Activated CD4-positive, CD25-positive, alpha-beta regulatory T cell treated with anti-CD3 and anti-CD28 coated beads, Interleukin-2, amount 50 U/mL, for 24 hours (primary cell): Measurements from ENCODE around the gene LMAN1L.

Experiments used
- ATAC-seq, 2 donors: fragments of 150-1000 bp; cut with Tn5 transposase; one replicate each; pipeline ENCODE4 v1.10.0; 2021; ENCODE audit warnings: mild to moderate bottlenecking in 1 of 2, moderate library complexity in 1 of 2

LMAN1L gene

GRCh38 chr15:74812533-74812932 lies at the start of gene LMAN1L:
LMAN1L (plus strand) TSS chr15:74812835; CDS start chr15:74812855, 20 bp downstream.
- ATAC-seq: no peak

- no peak for ATAC-seq
Measured at GRCh38 chr15:74763416-74763815, 49.2 kb upstream of the LMAN1L start.

- no peak for ATAC-seq
Measured at GRCh38 chr15:74767167-74768098, 45.2 kb upstream of the LMAN1L start.

GRCh38 chr15:74768099-74768770 lies 44.4 kb upstream of the LMAN1L start:
- no peak for ATAC-seq

- ATAC-seq: peak; percentile 46 to 49
Measured at GRCh38 chr15:74768771-74769342, 43.8 kb upstream of the LMAN1L start.

- no peak for ATAC-seq
Measured at GRCh38 chr15:74769463-74770025, 43.1 kb upstream of the LMAN1L start.

GRCh38 chr15:74770211-74770903 lies 42.3 kb upstream of the LMAN1L start:
- no peak for ATAC-seq

- ATAC-seq: no peak
Measured at GRCh38 chr15:74773329-74773728, 39.3 kb upstream of the LMAN1L start.

- ATAC-seq: no peak
Measured at GRCh38 chr15:74773731-74774252, 38.8 kb upstream of the LMAN1L start.

- no peak for ATAC-seq
Measured at GRCh38 chr15:74775132-74775562, 37.5 kb upstream of the LMAN1L start.

GRCh38 chr15:74775894-74776293 lies 36.7 kb upstream of the LMAN1L start:
- ATAC-seq: no peak

- ATAC-seq: peak; percentile 27 to 34
Measured at GRCh38 chr15:74776821-74777768, 35.5 kb upstream of the LMAN1L start.

- ATAC-seq: no peak
Measured at GRCh38 chr15:74777769-74778598, 34.7 kb upstream of the LMAN1L start.

- no peak for ATAC-seq
Measured at GRCh38 chr15:74778599-74778970, 34.0 kb upstream of the LMAN1L start.

GRCh38 chr15:74779162-74779648 lies 33.4 kb upstream of the LMAN1L start:
- no peak for ATAC-seq

- peak; percentile 56 to 62 for ATAC-seq
Measured at GRCh38 chr15:74780523-74781430, 31.9 kb upstream of the LMAN1L start.

GRCh38 chr15:74781431-74782258 lies 31.0 kb upstream of the LMAN1L start, which contains the start of gene CSK:
CSK (plus strand) TSS chr15:74782080; CDS start chr15:74798298, 16,218 bp downstream.
- ATAC-seq: peak; percentile 44 to 55
